Measurements from ENCODE around the gene MOXD1. TPM values are rescaled to one million over a fixed set of nuclear protein-coding genes. Genes with fewer than 3 reads are reported as not detected.

MOXD1 gene
- total RNA-seq, 1 experiment from 2014 or later: 5.0 TPM

DNA sequence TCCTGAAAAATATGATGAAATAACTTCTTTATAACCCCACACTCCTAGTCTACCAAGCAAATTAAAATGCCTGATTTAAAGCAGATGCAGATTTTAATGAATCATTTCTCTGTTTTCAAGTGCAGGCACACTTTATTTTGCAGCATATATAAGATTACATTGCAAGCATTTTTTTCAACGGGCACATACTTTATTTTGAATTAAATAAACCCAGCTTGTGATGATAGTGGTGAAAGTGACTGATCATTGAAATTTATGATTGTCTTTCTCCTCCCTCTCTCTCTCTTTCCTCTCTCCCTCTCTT is 12.2 kb upstream of the MOXD1 start:
- no peaks in the 10 kb centered on the region for H3K4me1 ChIP-seq (ENCODE audit: insufficient read depth, low read length)
- no peak overlapping the region for H3K4me2 ChIP-seq (ENCODE audit: low read length)
- ATAC-seq: no peak
- TF ChIP-seq EZH2phosphoT487 (IDR thresholded peaks at IDR 0.05; ENCODE audit: borderline replicate concordance, low read length) (no peak), EZH2 (IDR thresholded peaks at IDR 0.05; ENCODE audit: low read length, unreplicated experiment) (no peak)
- TF ChIP-seq, protein P1, sequence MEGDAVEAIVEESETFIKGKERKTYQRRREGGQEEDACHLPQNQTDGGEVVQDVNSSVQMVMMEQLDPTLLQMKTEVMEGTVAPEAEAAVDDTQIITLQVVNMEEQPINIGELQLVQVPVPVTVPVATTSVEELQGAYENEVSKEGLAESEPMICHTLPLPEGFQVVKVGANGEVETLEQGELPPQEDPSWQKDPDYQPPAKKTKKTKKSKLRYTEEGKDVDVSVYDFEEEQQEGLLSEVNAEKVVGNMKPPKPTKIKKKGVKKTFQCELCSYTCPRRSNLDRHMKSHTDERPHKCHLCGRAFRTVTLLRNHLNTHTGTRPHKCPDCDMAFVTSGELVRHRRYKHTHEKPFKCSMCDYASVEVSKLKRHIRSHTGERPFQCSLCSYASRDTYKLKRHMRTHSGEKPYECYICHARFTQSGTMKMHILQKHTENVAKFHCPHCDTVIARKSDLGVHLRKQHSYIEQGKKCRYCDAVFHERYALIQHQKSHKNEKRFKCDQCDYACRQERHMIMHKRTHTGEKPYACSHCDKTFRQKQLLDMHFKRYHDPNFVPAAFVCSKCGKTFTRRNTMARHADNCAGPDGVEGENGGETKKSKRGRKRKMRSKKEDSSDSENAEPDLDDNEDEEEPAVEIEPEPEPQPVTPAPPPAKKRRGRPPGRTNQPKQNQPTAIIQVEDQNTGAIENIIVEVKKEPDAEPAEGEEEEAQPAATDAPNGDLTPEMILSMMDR (conservative IDR thresholded peaks at IDR 0.05; ENCODE audit: low read depth, low read length): no peak
- no peaks in the 10 kb centered on the region for H3K9me3 ChIP-seq (ENCODE audit: low read length)
- H3K9ac ChIP-seq (ENCODE audit: low read length): no peak overlapping the region
- H3K36me3 ChIP-seq (ENCODE audit: low read depth, low read length): no peaks in the 10 kb centered on the region
- H3K27me3 ChIP-seq (ENCODE audit: low read length): no peaks in the 10 kb centered on the region
- no peaks in the 10 kb centered on the region for H4K20me1 ChIP-seq (ENCODE audit: low read length)
- no peak overlapping the region for H3K4me3 ChIP-seq (ENCODE audit: low read length)
- no peaks in the 10 kb centered on the region for H3K79me2 ChIP-seq (ENCODE audit: low read length)
- H3K27ac ChIP-seq (ENCODE audit: low read length): no peak overlapping the region
- intact Hi-C loops (cut with micrococcal nuclease): no loop called here
- no peak overlapping the region for H2AFZ ChIP-seq (ENCODE audit: low read length)
- H3K9me2 ChIP-seq (replicated peaks; ENCODE audit: low read length): no peaks in the 10 kb centered on the region
- BruUV-seq (replicated peaks): no TSS peak
- DNase-seq: no peak
- ChIA-PET POLR2A (ENCODE audit: unreplicated experiment) (no interaction called here), CTCF (no interaction called here)
- H3F3A ChIP-seq (ENCODE audit: low read length, unreplicated experiment): no peaks in the 10 kb centered on the region

DNA sequence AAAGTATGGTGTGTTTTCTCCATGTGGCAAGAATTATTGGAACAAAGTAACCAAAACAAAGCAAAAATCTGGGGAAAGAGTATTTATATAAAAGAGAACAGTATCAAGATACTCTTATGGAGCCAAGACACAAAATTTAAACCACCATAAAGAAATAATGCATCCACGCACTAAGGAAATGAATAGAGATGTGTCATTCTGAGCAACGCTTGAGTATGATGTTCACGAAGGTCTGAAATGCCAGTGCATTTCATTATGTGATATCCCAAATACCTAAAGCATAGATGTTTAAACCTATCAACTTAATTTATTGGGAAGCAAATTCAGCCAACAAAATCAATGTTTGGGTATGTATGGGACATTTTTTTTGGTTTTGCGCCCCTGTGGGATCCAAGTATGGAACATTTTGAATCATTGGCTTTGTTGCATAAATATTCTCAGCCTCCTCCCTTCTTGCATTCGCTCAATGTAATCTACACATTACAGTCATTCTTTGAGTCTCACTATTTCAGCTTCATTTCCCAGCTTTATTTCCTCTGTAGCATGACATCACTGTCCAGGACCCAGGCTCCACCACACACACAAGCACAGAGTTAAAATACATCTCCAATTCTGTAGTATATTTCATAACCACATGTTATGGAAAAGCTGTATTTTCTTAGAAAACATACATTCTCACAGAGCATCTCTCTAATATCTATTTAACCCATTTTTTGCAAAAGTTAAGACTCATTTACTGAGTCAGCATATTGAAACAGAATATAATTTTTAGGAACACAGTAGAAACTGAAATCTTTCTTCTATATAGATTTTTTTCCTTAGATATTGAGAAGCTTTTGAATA is 11.6 kb upstream of the MOXD1 start:
- DNase-seq (no peak), ATAC-seq (no peak)
- TF ChIP-seq EZH2phosphoT487 (IDR thresholded peaks at IDR 0.05; ENCODE audit: borderline replicate concordance, low read length) (no peak), EZH2 (IDR thresholded peaks at IDR 0.05; ENCODE audit: low read length, unreplicated experiment) (no peak)
- TF ChIP-seq, protein P1 (conservative IDR thresholded peaks at IDR 0.05; ENCODE audit: low read depth, low read length): no peak
- H4K20me1 ChIP-seq (ENCODE audit: low read length): no peaks in the 10 kb centered on the region
- H3K9ac ChIP-seq (ENCODE audit: low read length): no peak overlapping the region
- ChIA-PET CTCF (no interaction called here), POLR2A (ENCODE audit: unreplicated experiment) (no interaction called here)
- H3K4me3 ChIP-seq (ENCODE audit: low read length): no peak overlapping the region
- H2AFZ ChIP-seq (ENCODE audit: low read length): no peak overlapping the region
- no peaks in the 10 kb centered on the region for H3F3A ChIP-seq (ENCODE audit: low read length, unreplicated experiment)
- no peak overlapping the region for H3K27ac ChIP-seq (ENCODE audit: low read length)
- H3K36me3 ChIP-seq (ENCODE audit: low read depth, low read length): no peaks in the 10 kb centered on the region
- intact Hi-C loops (cut with micrococcal nuclease): no loop called here
- no peaks in the 10 kb centered on the region for H3K4me1 ChIP-seq (ENCODE audit: insufficient read depth, low read length)
- H3K79me2 ChIP-seq (ENCODE audit: low read length): no peaks in the 10 kb centered on the region
- H3K4me2 ChIP-seq (ENCODE audit: low read length): no peak overlapping the region
- H3K27me3 ChIP-seq (ENCODE audit: low read length): no peaks in the 10 kb centered on the region
- no TSS peak for BruUV-seq (replicated peaks)
- no peaks in the 10 kb centered on the region for H3K9me2 ChIP-seq (replicated peaks; ENCODE audit: low read length)
- H3K9me3 ChIP-seq (ENCODE audit: low read length): no peaks in the 10 kb centered on the region

DNA sequence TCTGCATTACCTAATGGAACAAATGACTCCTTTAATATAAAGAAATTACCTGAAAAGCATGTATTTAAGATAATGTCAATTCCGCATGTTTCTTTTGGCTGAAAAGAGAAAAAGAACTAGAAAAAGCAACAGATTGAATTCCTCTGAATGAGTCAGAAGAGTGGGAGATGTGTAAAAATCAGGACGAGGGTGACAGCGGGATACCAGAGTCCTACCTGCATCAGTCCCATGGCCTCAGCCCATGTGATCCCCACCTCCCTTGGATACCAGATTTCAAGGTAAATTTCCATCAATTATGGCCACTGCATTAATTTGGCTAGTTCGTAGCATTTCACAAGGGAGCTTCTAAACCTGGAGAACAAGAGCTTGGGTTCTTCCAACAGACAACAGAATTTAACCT is 10.0 kb upstream of the MOXD1 start:
- TF ChIP-seq EZH2phosphoT487 (IDR thresholded peaks at IDR 0.05; ENCODE audit: borderline replicate concordance, low read length) (no peak), EZH2 (IDR thresholded peaks at IDR 0.05; ENCODE audit: low read length, unreplicated experiment) (no peak)
- TF ChIP-seq, protein P1 (conservative IDR thresholded peaks at IDR 0.05; ENCODE audit: low read depth, low read length): no peak
- Histone ChIP-seq H3K9ac (ENCODE audit: low read length) (no peak overlapping the region), H3K36me3 (ENCODE audit: low read depth, low read length) (no peaks in the 10 kb centered on the region), H3K9me3 (ENCODE audit: low read length) (no peaks in the 10 kb centered on the region), H3F3A (ENCODE audit: low read length, unreplicated experiment) (no peaks in the 10 kb centered on the region), H3K27ac (ENCODE audit: low read length) (no peak overlapping the region), H3K9me2 (replicated peaks; ENCODE audit: low read length) (no peaks in the 10 kb centered on the region), H4K20me1 (ENCODE audit: low read length) (no peaks in the 10 kb centered on the region), H3K4me1 (ENCODE audit: insufficient read depth, low read length) (no peaks in the 10 kb centered on the region), H2AFZ (ENCODE audit: low read length) (no peak overlapping the region), H3K27me3 (ENCODE audit: low read length) (no peaks in the 10 kb centered on the region), H3K4me2 (ENCODE audit: low read length) (no peak overlapping the region), H3K4me3 (ENCODE audit: low read length) (no peak overlapping the region), H3K79me2 (ENCODE audit: low read length) (no peaks in the 10 kb centered on the region)
- DNase-seq (no peak), ATAC-seq (no peak)
- CTCF ChIA-PET: no interaction called here
- POLR2A ChIA-PET (ENCODE audit: unreplicated experiment): no interaction called here
- intact Hi-C loops (cut with micrococcal nuclease): no loop called here
- BruUV-seq (replicated peaks): no TSS peak

Measured in PC-3 (cell line).